Naive thymus-derived CD8-positive, alpha-beta T cell (primary cell): ENCODE results near the gene WNK2. TPM values are rescaled to one million over a fixed set of nuclear protein-coding genes. Genes with fewer than 3 reads are reported as not detected.
"Not testable (repeated sequence)": the region's sequence is repeated elsewhere in the genome, so short reads cannot be mapped to it uniquely, and the experiment has no call there.

Source experiments
- ATAC-seq, 2 donors: fragments of 150-1000 bp; cut with Tn5 transposase in 1 of 2; sonication (Bioruptor Pico), chemical (Tn5 transposase) in 1 of 2; 1 replicate in 1 of 2; 2 replicates in 1 of 2; pipeline ENCODE4 v1.10.0; 2021; ENCODE audit warnings: mild to moderate bottlenecking in 2 of 2, moderate library complexity in 2 of 2
- POLR2A ChIA-PET: fragments of 350-600 bp; sonication (Branson Sonifier 250); formaldehyde crosslinking; loops from one replicate; lab custom pipeline; 2021; ENCODE audit warnings: antibody characterized with exemption; lab: Charles Lee
- DNase-seq, 10 donors: peaks; one replicate each; pipeline versions ENCODE4 v3.0.0 to v3.0.0-alpha.2; 2020 to 2022
- H3K27ac Mint-ChIP-seq, 10 donors: one replicate each; pipeline ENCODE4 v1.8.0; 2020 to 2022; ENCODE audit warnings: mild to moderate bottlenecking in 10 of 10, mixed read lengths in 10 of 10, moderate library complexity in 4 of 10, inconsistent platforms in 1 of 10
- H3K27me3 Mint-ChIP-seq, 5 donors: one replicate each; pipeline ENCODE4 v1.8.0; 2021 to 2022; ENCODE audit warnings: mixed read lengths in 5 of 5
- H3K36me3 Mint-ChIP-seq, 3 donors: one replicate each; pipeline ENCODE4 v1.8.0; 2020 to 2022; ENCODE audit warnings: mixed read lengths in 3 of 3, mild to moderate bottlenecking in 2 of 3, inconsistent platforms in 1 of 3
- H3K4me1 Mint-ChIP-seq, 4 donors: one replicate each; pipeline ENCODE4 v1.8.0; 2021 to 2022; ENCODE audit warnings: mixed read lengths in 4 of 4
- H3K4me3 Mint-ChIP-seq, 10 donors: one replicate each; pipeline ENCODE4 v1.8.0; 2020 to 2022; ENCODE audit warnings: mild to moderate bottlenecking in 10 of 10, mixed read lengths in 10 of 10, moderate library complexity in 6 of 10, inconsistent platforms in 1 of 10
- H3K9me3 Mint-ChIP-seq, 9 donors: one replicate each; pipeline ENCODE4 v1.8.0; 2020 to 2022; ENCODE audit warnings: mixed read lengths in 9 of 9, mild to moderate bottlenecking in 3 of 9, inconsistent platforms in 1 of 9, moderate library complexity in 1 of 9
- polyA plus RNA-seq, 3 donors: library from polyadenylated mRNA; unstranded; fragments of 300-500 nt; fragmentation: Illumina TruSeq; gene quantifications; one replicate each; pipeline ENCODE4 v1.2.3, GENCODE V29; 2021
- total RNA-seq, 8 experiments: library from RNA in 2 of 8; stranded (reverse) in 2 of 8; gene quantifications; one replicate each; pipeline ENCODE4 v1.2.3 and lab custom pipeline; 2021 to 2026

WNK2 gene
- total and polyA plus RNA-seq, 5 experiments from 2014 or later = 0.27 TPM; not detected in 4

- POLR2A ChIA-PET = no interaction called here
- H3K4me1 Mint-ChIP-seq = no peaks in the 10 kb centered on the region
- H3K4me3 Mint-ChIP-seq = no peak overlapping the region
- H3K36me3 Mint-ChIP-seq = peaks cover 0 to under 1% (median 0%) of the 10 kb centered on the region in 3 donors
- peaks cover 0 to 10% (median 4%) of the 10 kb centered on the region in 9 donors for H3K9me3 Mint-ChIP-seq
- peaks cover 0 to 6% (median 3%) of the 10 kb centered on the region in 5 donors for H3K27me3 Mint-ChIP-seq
- DNase-seq (no peak), ATAC-seq (no peak)
- H3K27ac Mint-ChIP-seq = no peak overlapping the region
These were observed 148.4 kb downstream of the WNK2 start for GRCh38 chr9:93332317-93332716.

GRCh38 chr9:93336720-93337119 is 152.8 kb downstream of the WNK2 start:
- Mint-ChIP-seq H3K9me3 (peaks cover 8 to 35% (median 21%) of the 10 kb centered on the region in 9 donors), H3K4me1 (no peaks in the 10 kb centered on the region), H3K36me3 (peaks cover 0 to 19% (median 12%) of the 10 kb centered on the region in 3 donors), H3K27ac (no peak overlapping the region), H3K27me3 (peaks cover 8 to 15% (median 9%) of the 10 kb centered on the region in 5 donors), H3K4me3 (no peak overlapping the region)
- DNase-seq (no peak), ATAC-seq (no peak)
- POLR2A ChIA-PET = no interaction called here

DNA sequence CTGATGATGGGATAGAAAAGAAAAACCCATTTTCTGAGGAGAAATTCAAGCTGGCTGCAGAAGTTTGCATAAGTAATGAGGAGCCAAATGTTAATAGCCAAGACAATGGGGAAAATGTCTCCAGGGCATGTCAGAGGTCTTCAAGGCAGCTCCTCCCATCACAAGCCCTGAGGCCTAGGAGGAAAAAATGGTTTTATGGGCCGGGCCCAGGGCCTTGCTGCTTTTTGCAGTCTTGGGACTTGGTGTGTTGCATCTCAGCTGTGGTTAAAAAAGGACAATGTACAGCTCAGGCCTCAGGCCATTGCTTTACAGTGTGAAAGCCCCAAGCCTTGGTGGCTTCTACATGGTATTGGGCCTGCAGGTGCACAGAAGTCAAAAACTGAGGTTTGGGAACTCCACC is 154.3 kb downstream of the WNK2 start:
- H3K9me3 Mint-ChIP-seq = peaks cover 8 to 35% (median 21%) of the 10 kb centered on the region in 9 donors
- peaks cover 0 to 19% (median 12%) of the 10 kb centered on the region in 3 donors for H3K36me3 Mint-ChIP-seq
- H3K4me1 Mint-ChIP-seq, DNase-seq, ATAC-seq, H3K4me3 Mint-ChIP-seq, POLR2A ChIA-PET, H3K27ac Mint-ChIP-seq: not testable (repeated sequence)
- H3K27me3 Mint-ChIP-seq = peaks cover 6 to 27% (median 14%) of the 10 kb centered on the region in 5 donors

DNA sequence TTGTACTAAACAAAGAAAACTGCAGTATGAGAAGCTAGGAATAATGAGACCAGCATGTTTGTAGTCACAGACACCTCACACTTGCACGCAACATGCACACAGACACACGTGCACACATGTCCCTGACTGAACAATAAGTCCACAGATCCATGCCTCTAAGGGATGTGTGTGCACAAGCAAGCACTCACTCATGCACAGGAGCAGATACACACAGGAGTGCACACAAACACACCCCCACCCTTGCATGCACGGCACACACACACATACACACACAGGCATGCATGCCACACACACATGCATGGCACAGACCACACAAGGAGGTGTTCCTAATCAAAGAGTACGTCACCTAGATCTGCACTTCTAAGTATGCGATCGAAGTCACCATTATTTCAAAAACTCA is 156.2 kb downstream of the WNK2 start:
- DNase-seq (no peak), ATAC-seq (no peak)
- H3K4me3 Mint-ChIP-seq = no peak overlapping the region
- peaks cover 0 to 19% (median 12%) of the 10 kb centered on the region in 3 donors for H3K36me3 Mint-ChIP-seq
- peaks cover 11 to 45% (median 25%) of the 10 kb centered on the region in 5 donors for H3K27me3 Mint-ChIP-seq
- no peaks in the 10 kb centered on the region for H3K4me1 Mint-ChIP-seq
- H3K9me3 Mint-ChIP-seq = peaks cover 8 to 35% (median 21%) of the 10 kb centered on the region in 9 donors
- POLR2A ChIA-PET = no interaction called here
- H3K27ac Mint-ChIP-seq = no peak overlapping the region

DNA sequence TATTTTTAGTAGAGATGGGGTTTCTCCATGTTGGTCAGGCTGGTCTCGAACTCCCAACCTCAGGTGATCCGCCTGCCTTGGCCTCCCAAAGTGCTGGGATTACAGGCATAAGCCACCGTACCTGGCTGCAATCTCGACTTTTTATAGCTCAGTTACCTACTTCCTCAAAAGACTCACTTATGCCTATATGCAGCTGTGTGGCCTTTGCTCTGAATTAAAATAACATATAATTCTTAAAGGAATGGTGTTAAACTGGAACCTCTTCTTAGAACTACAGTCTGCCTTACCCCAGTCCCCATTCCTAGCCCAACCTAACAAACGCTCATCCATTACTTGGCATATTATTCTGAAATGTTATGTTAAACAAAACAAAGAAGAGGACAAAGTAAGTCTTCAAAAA is 157.9 kb downstream of the WNK2 start:
- ATAC-seq, DNase-seq, H3K4me3 Mint-ChIP-seq, POLR2A ChIA-PET, H3K4me1 Mint-ChIP-seq: not testable (repeated sequence)
- Mint-ChIP-seq H3K27ac (peak overlapping the region in 1 of 10 donors; percentile 19), H3K27me3 (peaks cover 16 to 60% (median 36%) of the 10 kb centered on the region in 5 donors), H3K9me3 (peaks cover 8 to 32% (median 20%) of the 10 kb centered on the region in 9 donors), H3K36me3 (peaks cover 2 to 19% (median 16%) of the 10 kb centered on the region in 3 donors)

GRCh38 chr9:93342428-93342827 is 158.5 kb downstream of the WNK2 start:
- H3K4me3 Mint-ChIP-seq, H3K4me1 Mint-ChIP-seq, H3K27ac Mint-ChIP-seq, DNase-seq, POLR2A ChIA-PET, ATAC-seq: not testable (repeated sequence)
- peaks cover 16 to 64% (median 39%) of the 10 kb centered on the region in 5 donors for H3K27me3 Mint-ChIP-seq
- H3K36me3 Mint-ChIP-seq = peaks cover 2 to 18% (median 15%) of the 10 kb centered on the region in 3 donors
- peaks cover 7 to 26% (median 19%) of the 10 kb centered on the region in 9 donors for H3K9me3 Mint-ChIP-seq

DNA sequence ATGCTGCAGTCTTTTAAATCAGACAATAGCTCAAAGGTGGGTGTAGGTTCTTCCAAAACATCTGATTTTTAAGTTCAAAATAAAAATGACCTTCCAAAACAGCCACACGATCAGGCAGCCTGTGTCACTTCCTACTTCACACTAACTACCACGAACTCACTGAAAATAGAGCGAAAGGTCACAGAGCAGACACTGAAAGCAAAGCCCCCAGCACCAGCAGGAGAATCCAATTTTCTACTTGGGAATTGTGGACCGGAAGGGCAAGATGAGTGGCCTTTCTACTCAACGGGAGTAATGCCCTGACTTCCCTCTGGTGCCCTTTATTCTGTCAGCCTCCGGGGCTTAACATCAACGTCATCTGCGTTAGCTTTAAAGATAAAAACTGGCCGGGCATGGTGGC is 159.7 kb downstream of the WNK2 start:
- H3K9me3 Mint-ChIP-seq = peaks cover 0 to 13% (median 6%) of the 10 kb centered on the region in 9 donors
- peaks cover 2 to 9% (median 7%) of the 10 kb centered on the region in 3 donors for H3K36me3 Mint-ChIP-seq
- DNase-seq (no peak), ATAC-seq (no peak)
- POLR2A ChIA-PET = no interaction called here
- peaks cover 17 to 76% (median 50%) of the 10 kb centered on the region in 5 donors for H3K27me3 Mint-ChIP-seq
- H3K27ac Mint-ChIP-seq = no peak overlapping the region
- no peak overlapping the region for H3K4me3 Mint-ChIP-seq
- peaks cover 4 to 8% (median 7%) of the 10 kb centered on the region in 4 donors for H3K4me1 Mint-ChIP-seq

GRCh38 chr9:93345643-93346230 is 161.8 kb downstream of the WNK2 start:
- ATAC-seq (no peak), DNase-seq (no peak)
- peaks cover 17 to 76% (median 47%) of the 10 kb centered on the region in 5 donors for H3K27me3 Mint-ChIP-seq
- peaks cover 0 to 5% (median 2%) of the 10 kb centered on the region in 3 donors for H3K36me3 Mint-ChIP-seq
- POLR2A ChIA-PET = no interaction called here
- no peak overlapping the region for H3K27ac Mint-ChIP-seq
- H3K4me1 Mint-ChIP-seq = peaks cover 4 to 8% (median 7%) of the 10 kb centered on the region in 4 donors
- H3K9me3 Mint-ChIP-seq = peaks cover 0 to 3% (median 0%) of the 10 kb centered on the region in 9 donors
- H3K4me3 Mint-ChIP-seq = peak overlapping the region in 8 of 10 donors; percentile 7 to 79 (median 32)

DNA sequence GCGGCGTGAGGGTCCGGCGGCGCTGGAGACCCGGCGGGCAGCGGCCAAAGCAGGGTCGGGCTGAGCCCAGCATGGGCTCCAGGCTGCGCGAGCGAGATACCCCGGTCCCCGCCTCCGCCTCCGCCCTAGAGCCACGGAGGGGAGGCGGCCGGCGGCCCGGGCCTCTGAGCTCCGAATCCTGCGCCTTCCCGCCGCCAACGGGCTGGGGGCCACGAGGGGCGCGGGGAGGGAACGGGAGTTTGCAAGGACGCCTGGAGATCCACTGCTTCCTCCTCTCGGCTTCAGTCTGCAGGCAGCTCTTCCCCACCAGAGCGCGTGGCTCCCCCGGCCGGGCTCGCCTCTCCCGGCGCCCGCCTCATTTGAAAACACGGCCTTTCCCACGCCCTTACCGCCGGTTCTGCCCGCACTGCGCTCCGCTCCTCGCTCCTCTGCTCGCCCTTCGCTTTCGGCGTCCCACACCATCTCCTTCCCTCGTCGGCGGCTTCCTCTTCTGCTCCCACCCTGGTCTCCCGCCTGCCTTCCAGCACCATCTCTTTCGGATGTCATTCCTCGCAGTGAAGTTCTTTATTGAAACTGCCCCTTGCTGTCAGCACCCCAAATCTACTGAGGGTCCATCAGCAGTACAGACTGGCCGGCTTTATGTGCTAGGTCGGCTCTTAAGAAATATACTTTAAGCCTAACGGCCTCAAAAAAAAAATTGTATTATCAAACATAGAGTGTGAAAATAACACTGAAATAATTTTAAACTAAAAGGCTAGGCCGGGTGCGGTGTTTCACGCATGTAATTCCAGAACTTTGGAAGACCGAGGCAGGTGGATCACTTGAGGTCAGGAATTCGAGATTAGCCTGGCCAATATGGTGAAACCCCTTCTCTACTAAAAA is 162.5 kb downstream of the WNK2 start:
- ATAC-seq = peak; percentile 29 to 47
- H3K27me3 Mint-ChIP-seq = peaks cover 14 to 70% (median 44%) of the 10 kb centered on the region in 5 donors
- H3K4me3 Mint-ChIP-seq = peak overlapping the region; percentile 66 to 87 (median 78)
- peaks cover 0 to 2% (median 0%) of the 10 kb centered on the region in 9 donors for H3K9me3 Mint-ChIP-seq
- H3K27ac Mint-ChIP-seq = peak overlapping the region in 2 of 10 donors; percentile 5 to 88
- H3K36me3 Mint-ChIP-seq = peaks cover 0 to 5% (median 2%) of the 10 kb centered on the region in 3 donors
- DNase-seq = peak in 1 of 10 donors; percentile 7
- H3K4me1 Mint-ChIP-seq = peaks cover 4 to 8% (median 7%) of the 10 kb centered on the region in 4 donors
- POLR2A ChIA-PET = no interaction called here

DNA sequence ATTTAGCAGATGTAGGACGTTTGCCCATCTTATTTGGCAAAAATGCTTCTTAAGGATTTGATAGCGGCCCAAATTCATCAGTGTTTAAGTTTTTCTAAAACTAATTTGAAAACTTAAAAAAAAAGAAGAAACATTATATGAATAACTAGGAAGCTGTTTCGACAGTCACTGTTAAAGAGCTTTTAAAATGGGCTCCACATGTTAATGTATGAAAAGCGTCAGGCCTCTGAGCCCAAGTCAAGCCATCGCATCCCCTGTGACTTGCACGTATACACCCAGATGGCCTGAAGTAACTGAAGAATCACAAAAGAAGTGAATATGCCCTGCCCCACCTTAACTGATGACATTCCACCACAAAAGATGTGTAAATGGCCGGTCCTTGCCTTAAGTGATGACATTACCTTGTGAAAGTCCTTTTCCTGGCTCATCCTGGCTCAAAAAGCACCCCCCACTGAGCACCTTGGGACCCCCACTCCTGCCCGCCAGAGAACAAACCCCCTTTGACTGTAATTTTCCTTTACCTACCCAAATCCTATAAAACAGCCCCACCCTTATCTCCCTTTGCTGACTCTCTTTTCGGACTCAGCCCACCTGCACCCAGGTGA is 163.5 kb downstream of the WNK2 start:
- H3K9me3 Mint-ChIP-seq, H3K4me1 Mint-ChIP-seq, H3K36me3 Mint-ChIP-seq, H3K27ac Mint-ChIP-seq, H3K4me3 Mint-ChIP-seq, ATAC-seq, POLR2A ChIA-PET, DNase-seq: not testable (repeated sequence)
- H3K27me3 Mint-ChIP-seq = peaks cover 14 to 60% (median 41%) of the 10 kb centered on the region in 5 donors

GRCh38 chr9:93353413-93354310 is 169.7 kb downstream of the WNK2 start:
- DNase-seq, H3K27me3 Mint-ChIP-seq, H3K36me3 Mint-ChIP-seq, H3K27ac Mint-ChIP-seq, POLR2A ChIA-PET, ATAC-seq, H3K9me3 Mint-ChIP-seq, H3K4me3 Mint-ChIP-seq: not testable (repeated sequence)
- H3K4me1 Mint-ChIP-seq = peaks cover 2 to 11% (median 8%) of the 10 kb centered on the region in 4 donors

GRCh38 chr9:93354451-93354850 is 170.5 kb downstream of the WNK2 start:
- Mint-ChIP-seq H3K4me1 (peaks cover 2 to 11% (median 8%) of the 10 kb centered on the region in 4 donors), H3K27ac (no peak overlapping the region), H3K4me3 (no peak overlapping the region), H3K9me3 (no peaks in the 10 kb centered on the region), H3K27me3 (no peaks in the 10 kb centered on the region), H3K36me3 (no peaks in the 10 kb centered on the region)
- no peak for DNase-seq
- no peak for ATAC-seq
- POLR2A ChIA-PET = no interaction called here
